Right renal pelvis (tissue), 4 donors: Measurements from ENCODE around the gene VPS13D. TPM values are rescaled to one million over a fixed set of nuclear protein-coding genes. Genes with fewer than 3 reads are reported as not detected.
"Not testable (repeated sequence)": the region's sequence is repeated elsewhere in the genome, so short reads cannot be mapped to it uniquely, and the experiment has no call there.

Experiments
- DNase-seq, 4 donors: peaks; one replicate each; pipeline ENCODE4 v3.0.0-alpha.2; 2013; ENCODE audit warnings: low read depth in 4 of 4, low spot score in 3 of 4, missing footprints in 1 of 4
- polyA plus RNA-seq, 4 donors: library from polyadenylated mRNA; unstranded; fragments of 120-200 nt; gene quantifications; one replicate each; pipeline ENCODE4 v1.2.1, GENCODE V29; 2013; ENCODE audit not compliant: insufficient read length in 4 of 4

The VPS13D gene
- polyA plus RNA-seq, 4 donors: 24.2 to 27.8 (median 26.3) TPM

- no peak for DNase-seq
Observed at GRCh38 chr1:12460121-12460520, 230.3 kb downstream of the VPS13D start.

GRCh38 chr1:12460911-12461621, 231.2 kb downstream of the VPS13D start:
- DNase-seq: no peak

- no peak for DNase-seq
Observed at GRCh38 chr1:12461754-12462153, 231.9 kb downstream of the VPS13D start.

- no peak for DNase-seq
Observed at GRCh38 chr1:12462586-12462985, 232.8 kb downstream of the VPS13D start.

GRCh38 chr1:12464045-12464461, 234.2 kb downstream of the VPS13D start:
- no peak for DNase-seq

GRCh38 chr1:12464598-12465056, 234.8 kb downstream of the VPS13D start:
- DNase-seq: no peak

GRCh38 chr1:12465126-12465525, 235.3 kb downstream of the VPS13D start:
- no peak for DNase-seq

- DNase-seq: no peak
Observed at GRCh38 chr1:12466816-12467215, 237.0 kb downstream of the VPS13D start.

- no peak for DNase-seq
Observed at GRCh38 chr1:12467570-12468286, 237.9 kb downstream of the VPS13D start.

- no peak for DNase-seq
Observed at GRCh38 chr1:12468323-12468722, 238.5 kb downstream of the VPS13D start.

GRCh38 chr1:12469493-12469892, 239.7 kb downstream of the VPS13D start:
- no peak for DNase-seq

GRCh38 chr1:12469990-12470389, 240.2 kb downstream of the VPS13D start:
- DNase-seq: no peak

GRCh38 chr1:12470916-12471315, 241.1 kb downstream of the VPS13D start:
- DNase-seq: not testable (repeated sequence)

GRCh38 chr1:12472156-12472797, 242.4 kb downstream of the VPS13D start:
- no peak for DNase-seq

GRCh38 chr1:12472798-12473551, 243.1 kb downstream of the VPS13D start:
- DNase-seq: no peak

GRCh38 chr1:12473596-12474362, 243.9 kb downstream of the VPS13D start:
- DNase-seq: no peak

GRCh38 chr1:12475101-12475500, 245.3 kb downstream of the VPS13D start:
- no peak for DNase-seq

- DNase-seq: no peak
Observed at GRCh38 chr1:12475530-12475934, 245.7 kb downstream of the VPS13D start.

- no peak for DNase-seq
Observed at GRCh38 chr1:12475947-12476346, 246.1 kb downstream of the VPS13D start.

- no peak for DNase-seq
Observed at GRCh38 chr1:12477314-12477713, 247.5 kb downstream of the VPS13D start.
